ENCODE data around the gene SCAP. TPM values are rescaled to one million over a fixed set of nuclear protein-coding genes. Genes with fewer than 3 reads are reported as not detected.

The SCAP gene
- total and polyA plus RNA-seq, 2 of the 13 experiments (the other 11 are each of a cell fraction or from before 2014, with no cell fraction given) = 40.4 to 53.3 TPM

GRCh38 chr3:47513125-47513929, 37.6 kb upstream of the SCAP start, which contains the start of gene ELP6 (continued):
- no peak for TF ChIP-seq SCMH1 (CRISPR knock-in tag; IDR thresholded peaks at IDR 0.05; ENCODE audit: borderline replicate concordance)
- peak; percentile 21; the same call in 1 of the 2 replicates for TF ChIP-seq RFXAP (CRISPR knock-in tag; IDR thresholded peaks at IDR 0.05; ENCODE audit: borderline replicate concordance)
- TF ChIP-seq CREB1 (IDR thresholded peaks at IDR 0.05) = peak; percentile 68; the same call in 1 of the 2 replicates
- peak; percentile 84 for TF ChIP-seq CREB1 (CRISPR knock-in tag; IDR thresholded peaks at IDR 0.05)
- TF ChIP-seq ZMYM2 (CRISPR knock-in tag; IDR thresholded peaks at IDR 0.05) = no peak
- 0 out of 2 replicates have a peak, but pooled peaks have one; percentile 18 for TF ChIP-seq ZBTB38 (CRISPR knock-in tag; IDR thresholded peaks at IDR 0.05)
- TF ChIP-seq RBAK (CRISPR knock-in tag; IDR thresholded peaks at IDR 0.05) = 0 out of 2 replicates have a peak, but pooled peaks have one; percentile 31
- TF ChIP-seq, protein P1, sequence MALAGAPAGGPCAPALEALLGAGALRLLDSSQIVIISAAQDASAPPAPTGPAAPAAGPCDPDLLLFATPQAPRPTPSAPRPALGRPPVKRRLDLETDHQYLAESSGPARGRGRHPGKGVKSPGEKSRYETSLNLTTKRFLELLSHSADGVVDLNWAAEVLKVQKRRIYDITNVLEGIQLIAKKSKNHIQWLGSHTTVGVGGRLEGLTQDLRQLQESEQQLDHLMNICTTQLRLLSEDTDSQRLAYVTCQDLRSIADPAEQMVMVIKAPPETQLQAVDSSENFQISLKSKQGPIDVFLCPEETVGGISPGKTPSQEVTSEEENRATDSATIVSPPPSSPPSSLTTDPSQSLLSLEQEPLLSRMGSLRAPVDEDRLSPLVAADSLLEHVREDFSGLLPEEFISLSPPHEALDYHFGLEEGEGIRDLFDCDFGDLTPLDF (CRISPR knock-in tag; IDR thresholded peaks at IDR 0.05) = peak; percentile 94
- 0 out of 2 replicates have a peak, but pooled peaks have one; percentile 26 for TF ChIP-seq ZNF619 (CRISPR knock-in tag; IDR thresholded peaks at IDR 0.05)
- no peak for TF ChIP-seq ELF4 (CRISPR knock-in tag; IDR thresholded peaks at IDR 0.05; ENCODE audit: borderline replicate concordance)
- TF ChIP-seq YEATS2 (CRISPR knock-in tag; IDR thresholded peaks at IDR 0.05; ENCODE audit: borderline replicate concordance) = peak; percentile 96
- no peak for TF ChIP-seq ZFP36 (IDR thresholded peaks at IDR 0.05; ENCODE audit: borderline replicate concordance, low read depth, low read length, partially characterized antibody)
- TF ChIP-seq, protein P2, sequence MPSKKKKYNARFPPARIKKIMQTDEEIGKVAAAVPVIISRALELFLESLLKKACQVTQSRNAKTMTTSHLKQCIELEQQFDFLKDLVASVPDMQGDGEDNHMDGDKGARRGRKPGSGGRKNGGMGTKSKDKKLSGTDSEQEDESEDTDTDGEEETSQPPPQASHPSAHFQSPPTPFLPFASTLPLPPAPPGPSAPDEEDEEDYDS (CRISPR knock-in tag; IDR thresholded peaks at IDR 0.05) = peak; percentile 43
- TF ChIP-seq TEAD3 (CRISPR knock-in tag; optimal IDR thresholded peaks at IDR 0.05; ENCODE audit: borderline replicate concordance) = peak; percentile 52
- TF ChIP-seq ZNF883 (CRISPR knock-in tag; IDR thresholded peaks at IDR 0.05; ENCODE audit: not compliant biosample characterization) = peak; percentile 59
- peak; percentile 41; the same call in 1 of the 2 replicates for TF ChIP-seq ZNF792 (CRISPR knock-in tag; IDR thresholded peaks at IDR 0.05)
- 0 out of 2 replicates have a peak, but pooled peaks have one; percentile 42 for TF ChIP-seq ZNF616 (CRISPR knock-in tag; IDR thresholded peaks at IDR 0.05; ENCODE audit: low read depth)
- TF ChIP-seq, protein P3, sequence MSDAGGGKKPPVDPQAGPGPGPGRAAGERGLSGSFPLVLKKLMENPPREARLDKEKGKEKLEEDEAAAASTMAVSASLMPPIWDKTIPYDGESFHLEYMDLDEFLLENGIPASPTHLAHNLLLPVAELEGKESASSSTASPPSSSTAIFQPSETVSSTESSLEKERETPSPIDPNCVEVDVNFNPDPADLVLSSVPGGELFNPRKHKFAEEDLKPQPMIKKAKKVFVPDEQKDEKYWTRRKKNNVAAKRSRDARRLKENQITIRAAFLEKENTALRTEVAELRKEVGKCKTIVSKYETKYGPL (CRISPR knock-in tag; IDR thresholded peaks at IDR 0.05) = 0 out of 2 replicates have a peak, but pooled peaks have one; percentile 51
- no peak; the same call in 1 of the 2 replicates for TF ChIP-seq TSC22D2 (CRISPR knock-in tag; IDR thresholded peaks at IDR 0.05; ENCODE audit: borderline replicate concordance)
- TF ChIP-seq ARHGAP35 (CRISPR knock-in tag; IDR thresholded peaks at IDR 0.05; ENCODE audit: borderline replicate concordance) = 0 out of 2 replicates have a peak, but pooled peaks have one; percentile 58
- peak; percentile 73; the same call in 1 of the 2 replicates for TF ChIP-seq MXD1 (CRISPR knock-in tag; IDR thresholded peaks at IDR 0.05)
- no peak for TF ChIP-seq ZNF510 (CRISPR knock-in tag; IDR thresholded peaks at IDR 0.05; ENCODE audit: low read depth)
- peak; percentile 67; the same call in 1 of the 2 replicates for TF ChIP-seq KDM5A (IDR thresholded peaks at IDR 0.05; ENCODE audit: borderline replicate concordance, low read length)
- TF ChIP-seq FOXA3 (CRISPR knock-in tag; IDR thresholded peaks at IDR 0.05) = peak; percentile 20; the same call in 1 of the 2 replicates
- peak; percentile 80; the same call in 1 of the 2 replicates for TF ChIP-seq ZNF556 (CRISPR knock-in tag; IDR thresholded peaks at IDR 0.05; ENCODE audit: borderline replicate concordance)

Measured in HepG2 (cell line).